Karpas-422 (cell line): Measurements from ENCODE around the gene PLA2G4D. TPM values are rescaled to one million over a fixed set of nuclear protein-coding genes. Genes with fewer than 3 reads are reported as not detected.

Experiments
- DNase-seq: peaks from one replicate; pipeline ENCODE4 v3.0.0-alpha.2; 2015
- H2AFZ ChIP-seq: fragments of 200-600 bp; sonication (generic); 2 replicates; pipeline ENCODE4 v1.6.1; 2014; ENCODE audit warnings: antibody characterized with exemption, low read length, mixed read lengths
- H3K27ac ChIP-seq: fragments of 200-600 bp; sonication (generic); 2 replicates; pipeline ENCODE4 v1.5.1; 2014; ENCODE audit warnings: mild to moderate bottlenecking, low read length, moderate library complexity
- H3K27me3 ChIP-seq: fragments of 200-600 bp; sonication (generic); 2 replicates; pipeline ENCODE4 v1.6.1; 2014; ENCODE audit warnings: low read length, mixed read lengths
- H3K36me3 ChIP-seq: fragments of 200-600 bp; sonication (generic); 2 replicates; pipeline ENCODE4 v1.6.1; 2014; ENCODE audit warnings: low read length, mixed read lengths; ENCODE audit not compliant: insufficient read depth
- H3K4me1 ChIP-seq: fragments of 200-600 bp; sonication (generic); 2 replicates; pipeline ENCODE4 v1.6.1; 2014; ENCODE audit warnings: mild to moderate bottlenecking, low read length, mixed read lengths
- H3K4me2 ChIP-seq: fragments of 200-600 bp; sonication (generic); 2 replicates; pipeline ENCODE4 v1.6.1; 2014; ENCODE audit warnings: low read length, low read depth, mild to moderate bottlenecking; ENCODE audit not compliant: poor library complexity, severe bottlenecking
- H3K4me3 ChIP-seq: fragments of 200-600 bp; sonication (generic); 2 replicates; pipeline ENCODE4 v1.5.1; 2014; ENCODE audit warnings: mild to moderate bottlenecking, antibody characterized with exemption, low read length, mixed read lengths
- H3K79me2 ChIP-seq: fragments of 200-600 bp; sonication (generic); 2 replicates; pipeline ENCODE4 v1.6.1; 2014; ENCODE audit warnings: mild to moderate bottlenecking, low read length, mixed read lengths
- H3K9ac ChIP-seq: fragments of 200-600 bp; sonication (generic); 2 replicates; pipeline ENCODE4 v1.6.0; 2014; ENCODE audit warnings: low read length
- H3K9me2 ChIP-seq: fragments of 200-600 bp; sonication (generic), shearing (Covaris generic); replicated peaks from 2 replicates; pipeline ENCODE4 v1.6.0; 2014; ENCODE audit warnings: mild to moderate bottlenecking, low read length, moderate library complexity; ENCODE audit not compliant: insufficient read depth
- H3K9me3 ChIP-seq: fragments of 300-700, 200-600 bp; sonication (generic); 2 replicates; pipeline ENCODE4 v1.6.1; 2014; ENCODE audit warnings: low read length, mixed read lengths
- H4K20me1 ChIP-seq: fragments of 200-600 bp; sonication (generic); 2 replicates; pipeline ENCODE4 v1.6.1; 2014; ENCODE audit warnings: mild to moderate bottlenecking, antibody characterized with exemption, low read length, low read depth; ENCODE audit not compliant: insufficient read depth
- total RNA-seq: library from RNA; depleted of rRNA; stranded (reverse); fragments of >200 nt; shearing (Covaris generic); gene quantifications from 2 replicates; pipeline ENCODE4 v1.2.3, GENCODE V29; 2014; ENCODE audit warnings: low replicate concordance

PLA2G4D gene
- total RNA-seq, 1 experiment from 2014 or later, result not detected

GRCh38 chr15:42053914-42054313 is 40.4 kb downstream of the PLA2G4D start:
- DNase-seq, result no peak
- Histone ChIP-seq H3K4me3 (no peak overlapping the region), H3K9me2 (no peaks in the 10 kb centered on the region), H3K9me3 (no peaks in the 10 kb centered on the region), H3K9ac (no peak overlapping the region), H3K36me3 (no peaks in the 10 kb centered on the region), H2AFZ (no peak overlapping the region), H3K79me2 (no peaks in the 10 kb centered on the region), H3K27ac (no peak overlapping the region), H3K27me3 (no peaks in the 10 kb centered on the region), H3K4me1 (no peaks in the 10 kb centered on the region), H4K20me1 (no peaks in the 10 kb centered on the region), H3K4me2 (no peak overlapping the region)

DNA sequence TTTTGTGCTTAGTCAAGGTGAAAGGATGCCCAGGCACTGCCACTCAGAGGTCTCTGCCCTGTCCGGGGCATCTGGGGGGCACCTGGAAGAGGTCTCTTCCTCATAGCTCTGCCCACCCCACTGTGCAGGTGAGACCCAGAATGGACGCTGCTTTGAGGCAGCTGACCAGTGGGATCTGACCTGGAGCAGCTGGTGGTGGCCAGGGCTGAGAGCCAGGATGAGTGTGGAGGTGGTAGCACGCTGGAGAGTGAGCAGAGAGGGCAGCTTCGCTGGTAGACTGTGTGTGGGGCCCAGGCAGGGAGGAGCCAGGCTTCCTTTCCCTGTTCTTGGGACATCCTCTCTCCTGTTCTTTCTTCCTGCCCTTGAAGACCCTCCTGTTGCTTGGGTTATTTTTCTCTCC is 41.4 kb downstream of the PLA2G4D start:
- H3K4me3 ChIP-seq, result no peak overlapping the region
- no peak overlapping the region for H3K4me2 ChIP-seq
- H4K20me1 ChIP-seq, result no peaks in the 10 kb centered on the region
- no peaks in the 10 kb centered on the region for H3K9me2 ChIP-seq
- no peak overlapping the region for H3K9ac ChIP-seq
- H3K27ac ChIP-seq, result no peak overlapping the region
- H3K4me1 ChIP-seq, result peaks cover 2% of the 10 kb centered on the region
- H3K79me2 ChIP-seq, result no peaks in the 10 kb centered on the region
- no peak for DNase-seq
- no peaks in the 10 kb centered on the region for H3K36me3 ChIP-seq
- H2AFZ ChIP-seq, result no peak overlapping the region
- no peaks in the 10 kb centered on the region for H3K27me3 ChIP-seq
- H3K9me3 ChIP-seq, result no peaks in the 10 kb centered on the region

- Histone ChIP-seq H3K9me3 (no peaks in the 10 kb centered on the region), H3K9ac (no peak overlapping the region), H3K27ac (no peak overlapping the region), H2AFZ (no peak overlapping the region), H3K4me3 (no peak overlapping the region), H3K4me1 (peaks cover 8% of the 10 kb centered on the region), H3K27me3 (no peaks in the 10 kb centered on the region), H3K9me2 (no peaks in the 10 kb centered on the region), H3K79me2 (no peaks in the 10 kb centered on the region), H4K20me1 (no peaks in the 10 kb centered on the region), H3K4me2 (no peak overlapping the region), H3K36me3 (no peaks in the 10 kb centered on the region)
- DNase-seq, result no peak
Observed at GRCh38 chr15:42050484-42051255, 43.7 kb downstream of the PLA2G4D start.

- H2AFZ ChIP-seq, result no peak overlapping the region
- no peak overlapping the region for H3K27ac ChIP-seq
- H3K9ac ChIP-seq, result no peak overlapping the region
- no peak overlapping the region for H3K4me2 ChIP-seq
- no peaks in the 10 kb centered on the region for H3K27me3 ChIP-seq
- H3K4me1 ChIP-seq, result peaks cover 8% of the 10 kb centered on the region
- no peaks in the 10 kb centered on the region for H4K20me1 ChIP-seq
- DNase-seq, result no peak
- no peaks in the 10 kb centered on the region for H3K9me2 ChIP-seq
- H3K36me3 ChIP-seq, result no peaks in the 10 kb centered on the region
- H3K79me2 ChIP-seq, result no peaks in the 10 kb centered on the region
- no peak overlapping the region for H3K4me3 ChIP-seq
- H3K9me3 ChIP-seq, result no peaks in the 10 kb centered on the region
Observed at GRCh38 chr15:42048821-42049200, 45.6 kb downstream of the PLA2G4D start.

- DNase-seq, result no peak
- no peaks in the 10 kb centered on the region for H3K9me3 ChIP-seq
- H3K9me2 ChIP-seq, result no peaks in the 10 kb centered on the region
- H4K20me1 ChIP-seq, result no peaks in the 10 kb centered on the region
- H3K4me2 ChIP-seq, result no peak overlapping the region
- peaks cover 8% of the 10 kb centered on the region for H3K4me1 ChIP-seq
- no peaks in the 10 kb centered on the region for H3K36me3 ChIP-seq
- H3K27me3 ChIP-seq, result no peaks in the 10 kb centered on the region
- no peak overlapping the region for H2AFZ ChIP-seq
- no peak overlapping the region for H3K4me3 ChIP-seq
- no peaks in the 10 kb centered on the region for H3K79me2 ChIP-seq
- H3K27ac ChIP-seq, result no peak overlapping the region
- H3K9ac ChIP-seq, result no peak overlapping the region
Observed at GRCh38 chr15:42048080-42048820, 46.1 kb downstream of the PLA2G4D start.

DNA sequence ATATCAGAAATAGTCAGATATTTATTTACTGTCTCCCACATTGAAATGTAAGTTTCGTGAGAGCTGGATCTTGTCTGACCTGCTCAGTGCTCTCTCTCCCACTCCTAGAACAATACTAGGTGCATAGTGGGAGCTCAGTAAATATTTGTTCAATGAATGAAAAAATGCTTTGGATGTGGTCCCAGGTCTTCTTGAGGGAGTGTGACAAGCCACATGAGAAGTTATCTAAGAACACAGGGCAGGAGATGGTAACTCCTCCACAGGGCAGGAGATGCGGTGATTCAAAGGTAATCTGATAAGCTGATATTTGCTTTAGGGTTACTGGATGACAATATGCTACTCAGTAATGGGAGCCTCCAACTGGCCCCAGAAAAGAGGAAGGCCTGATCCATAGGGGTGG is 47.8 kb downstream of the PLA2G4D start:
- H3K4me2 ChIP-seq, result no peak overlapping the region

GRCh38 chr15:42045211-42045615 is 49.1 kb downstream of the PLA2G4D start:
- Histone ChIP-seq H3K79me2 (no peaks in the 10 kb centered on the region), H3K4me2 (no peak overlapping the region), H3K4me1 (peaks cover 8% of the 10 kb centered on the region), H3K9me3 (no peaks in the 10 kb centered on the region), H3K9me2 (no peaks in the 10 kb centered on the region), H3K27ac (no peak overlapping the region), H3K27me3 (no peaks in the 10 kb centered on the region), H3K4me3 (no peak overlapping the region), H4K20me1 (no peaks in the 10 kb centered on the region), H2AFZ (no peak overlapping the region), H3K36me3 (no peaks in the 10 kb centered on the region), H3K9ac (no peak overlapping the region)
- no peak for DNase-seq

More for the DNA sequence above, 47.8 kb downstream of the PLA2G4D start:
- H3K36me3 ChIP-seq, result no peaks in the 10 kb centered on the region
- no peak overlapping the region for H3K4me3 ChIP-seq
- no peak for DNase-seq
- no peaks in the 10 kb centered on the region for H3K9me3 ChIP-seq
- no peak overlapping the region for H3K9ac ChIP-seq
- H4K20me1 ChIP-seq, result no peaks in the 10 kb centered on the region
- peaks cover 8% of the 10 kb centered on the region for H3K4me1 ChIP-seq
- no peaks in the 10 kb centered on the region for H3K9me2 ChIP-seq
- no peaks in the 10 kb centered on the region for H3K27me3 ChIP-seq
- H2AFZ ChIP-seq, result no peak overlapping the region
- H3K27ac ChIP-seq, result no peak overlapping the region
- no peaks in the 10 kb centered on the region for H3K79me2 ChIP-seq

GRCh38 chr15:42042602-42043400 is 51.6 kb downstream of the PLA2G4D start:
- Histone ChIP-seq H3K4me3 (no peak overlapping the region), H3K9me3 (no peaks in the 10 kb centered on the region), H3K79me2 (no peaks in the 10 kb centered on the region), H2AFZ (no peak overlapping the region), H4K20me1 (no peaks in the 10 kb centered on the region), H3K9ac (no peak overlapping the region), H3K36me3 (no peaks in the 10 kb centered on the region), H3K27ac (no peak overlapping the region), H3K4me2 (no peak overlapping the region), H3K9me2 (no peaks in the 10 kb centered on the region), H3K27me3 (no peaks in the 10 kb centered on the region), H3K4me1 (peaks cover 4% of the 10 kb centered on the region)
- DNase-seq, result no peak
